Measurements from ENCODE around the gene CNR2. TPM values are rescaled to one million over a fixed set of nuclear protein-coding genes. Genes with fewer than 3 reads are reported as not detected.

Gene CNR2
- total RNA-seq, 1 donor from 2014 or later = not detected

DNA sequence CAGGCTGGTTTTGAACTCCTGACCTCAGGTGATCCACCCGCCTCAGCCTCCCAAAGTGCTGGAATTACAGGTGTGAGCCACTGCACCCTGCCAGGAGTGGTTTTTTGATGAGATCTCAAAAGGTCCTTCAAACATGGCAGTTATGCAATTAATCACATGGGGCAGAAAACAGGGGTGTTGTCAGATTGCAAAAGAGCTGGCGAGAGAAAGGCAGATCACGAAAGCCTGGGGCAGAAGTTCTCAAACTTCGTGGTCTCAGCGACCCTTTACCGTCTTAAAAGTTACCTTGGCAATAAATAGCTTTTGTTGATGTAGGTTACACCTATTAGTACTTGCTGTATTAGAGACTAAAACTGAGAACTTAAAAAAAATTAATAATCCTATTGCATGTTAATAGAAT lies 16.1 kb downstream of the CNR2 start:
- intact Hi-C loops (cut with DNase I) = no loop called here
- TF ChIP-seq, protein P1, sequence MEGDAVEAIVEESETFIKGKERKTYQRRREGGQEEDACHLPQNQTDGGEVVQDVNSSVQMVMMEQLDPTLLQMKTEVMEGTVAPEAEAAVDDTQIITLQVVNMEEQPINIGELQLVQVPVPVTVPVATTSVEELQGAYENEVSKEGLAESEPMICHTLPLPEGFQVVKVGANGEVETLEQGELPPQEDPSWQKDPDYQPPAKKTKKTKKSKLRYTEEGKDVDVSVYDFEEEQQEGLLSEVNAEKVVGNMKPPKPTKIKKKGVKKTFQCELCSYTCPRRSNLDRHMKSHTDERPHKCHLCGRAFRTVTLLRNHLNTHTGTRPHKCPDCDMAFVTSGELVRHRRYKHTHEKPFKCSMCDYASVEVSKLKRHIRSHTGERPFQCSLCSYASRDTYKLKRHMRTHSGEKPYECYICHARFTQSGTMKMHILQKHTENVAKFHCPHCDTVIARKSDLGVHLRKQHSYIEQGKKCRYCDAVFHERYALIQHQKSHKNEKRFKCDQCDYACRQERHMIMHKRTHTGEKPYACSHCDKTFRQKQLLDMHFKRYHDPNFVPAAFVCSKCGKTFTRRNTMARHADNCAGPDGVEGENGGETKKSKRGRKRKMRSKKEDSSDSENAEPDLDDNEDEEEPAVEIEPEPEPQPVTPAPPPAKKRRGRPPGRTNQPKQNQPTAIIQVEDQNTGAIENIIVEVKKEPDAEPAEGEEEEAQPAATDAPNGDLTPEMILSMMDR (IDR thresholded peaks at IDR 0.05) = no peak
- TF ChIP-seq POLR2A (IDR thresholded peaks at IDR 0.05) (no peak), POLR2AphosphoS5 (IDR thresholded peaks at IDR 0.05; ENCODE audit: insufficient read depth in 1 of 2, low read depth in 1 of 2) (no peak)
- DNase-seq (ENCODE audit: extremely low spot score in 2 of 2) = no peak
- no peaks in the 10 kb centered on the region for H3K4me1 ChIP-seq
- no peaks in the 10 kb centered on the region for H3K27me3 ChIP-seq
- no peak overlapping the region for H3K4me3 ChIP-seq
- no peaks in the 10 kb centered on the region for H3K36me3 ChIP-seq
- H3K9me3 ChIP-seq = no peaks in the 10 kb centered on the region
- H3K27ac ChIP-seq = no peak overlapping the region

DNA sequence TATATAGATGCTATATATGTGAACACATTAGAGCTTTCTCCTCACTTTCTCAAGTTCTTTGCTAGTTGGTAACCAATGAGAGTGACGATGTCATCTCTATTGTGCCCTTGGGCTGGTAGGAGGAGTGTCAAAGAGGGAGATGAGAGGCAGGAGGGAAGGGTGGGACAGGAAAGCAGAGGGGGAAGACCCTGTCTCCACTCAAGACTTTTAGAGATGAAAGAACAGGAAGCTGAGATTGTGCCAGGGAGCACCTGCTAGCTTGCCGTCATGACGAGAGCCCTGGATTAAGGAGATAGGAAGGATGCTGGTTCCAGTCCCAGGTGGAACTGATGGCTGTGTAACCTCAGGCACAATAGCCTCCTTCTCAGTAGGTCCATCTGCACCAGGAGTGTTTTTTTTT lies 16.7 kb downstream of the CNR2 start:
- Histone ChIP-seq H3K36me3 (no peaks in the 10 kb centered on the region), H3K27ac (no peak overlapping the region), H3K4me1 (no peaks in the 10 kb centered on the region), H3K27me3 (no peaks in the 10 kb centered on the region), H3K4me3 (no peak overlapping the region), H3K9me3 (no peaks in the 10 kb centered on the region)
- intact Hi-C loops (cut with DNase I) = no loop called here
- TF ChIP-seq, protein P1 (IDR thresholded peaks at IDR 0.05) = no peak
- TF ChIP-seq POLR2A (IDR thresholded peaks at IDR 0.05) (no peak), POLR2AphosphoS5 (IDR thresholded peaks at IDR 0.05; ENCODE audit: insufficient read depth in 1 of 2, low read depth in 1 of 2) (no peak)
- no peak for DNase-seq (ENCODE audit: extremely low spot score in 2 of 2)

GRCh38 chr1:23895993-23896392 lies 17.2 kb downstream of the CNR2 start:
- no peaks in the 10 kb centered on the region for H3K36me3 ChIP-seq
- no peaks in the 10 kb centered on the region for H3K9me3 ChIP-seq
- DNase-seq (ENCODE audit: extremely low spot score in 2 of 2) = no peak
- H3K27me3 ChIP-seq = no peaks in the 10 kb centered on the region
- TF ChIP-seq POLR2A (IDR thresholded peaks at IDR 0.05) (no peak), POLR2AphosphoS5 (IDR thresholded peaks at IDR 0.05; ENCODE audit: insufficient read depth in 1 of 2, low read depth in 1 of 2) (no peak)
- TF ChIP-seq, protein P1 (IDR thresholded peaks at IDR 0.05) = no peak
- H3K4me1 ChIP-seq = no peaks in the 10 kb centered on the region
- no peak overlapping the region for H3K27ac ChIP-seq
- no peak overlapping the region for H3K4me3 ChIP-seq
- intact Hi-C loops (cut with DNase I) = no loop called here

DNA sequence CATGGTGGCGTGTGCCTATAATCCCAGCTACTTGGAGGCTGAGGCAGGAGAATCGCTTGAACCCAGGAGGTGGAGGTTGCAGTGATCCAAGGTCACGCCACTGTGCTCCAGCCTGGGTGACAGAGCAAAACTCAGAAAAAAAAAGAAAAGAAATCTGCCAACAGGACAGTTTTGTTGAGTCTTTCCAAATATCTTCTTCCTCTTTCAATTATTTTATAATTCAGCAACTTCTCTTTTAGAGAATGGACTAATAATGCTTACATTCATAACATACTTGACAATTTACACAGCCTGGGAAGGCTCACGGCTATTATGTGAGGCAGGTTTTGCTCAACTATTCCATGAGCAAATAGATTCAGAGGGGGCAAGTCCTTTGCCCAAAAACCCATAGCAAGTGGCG lies 18.1 kb downstream of the CNR2 start:
- H3K27me3 ChIP-seq = no peaks in the 10 kb centered on the region
- intact Hi-C loops (cut with DNase I) = no loop called here
- TF ChIP-seq POLR2AphosphoS5 (IDR thresholded peaks at IDR 0.05; ENCODE audit: insufficient read depth in 1 of 2, low read depth in 1 of 2) (no peak), POLR2A (IDR thresholded peaks at IDR 0.05) (no peak)
- TF ChIP-seq, protein P1 (IDR thresholded peaks at IDR 0.05) = no peak
- no peak for DNase-seq (ENCODE audit: extremely low spot score in 2 of 2)
- H3K36me3 ChIP-seq = no peaks in the 10 kb centered on the region
- H3K4me1 ChIP-seq = no peaks in the 10 kb centered on the region
- no peak overlapping the region for H3K27ac ChIP-seq
- no peak overlapping the region for H3K4me3 ChIP-seq
- H3K9me3 ChIP-seq = no peaks in the 10 kb centered on the region

GRCh38 chr1:23889074-23889473 lies 24.1 kb downstream of the CNR2 start:
- DNase-seq (ENCODE audit: extremely low spot score in 2 of 2) = no peak
- intact Hi-C loops (cut with DNase I) = no loop called here
- Histone ChIP-seq H3K36me3 (no peaks in the 10 kb centered on the region), H3K9me3 (no peaks in the 10 kb centered on the region), H3K4me3 (no peak overlapping the region), H3K4me1 (no peaks in the 10 kb centered on the region), H3K27me3 (no peaks in the 10 kb centered on the region), H3K27ac (no peak overlapping the region)
- TF ChIP-seq, protein P1 (IDR thresholded peaks at IDR 0.05) = no peak
- TF ChIP-seq POLR2AphosphoS5 (IDR thresholded peaks at IDR 0.05; ENCODE audit: insufficient read depth in 1 of 2, low read depth in 1 of 2) (no peak), POLR2A (IDR thresholded peaks at IDR 0.05) (no peak)

Data from vagina (tissue), 2 donors.